ENCODE data around the gene MAN1A2.

GRCh38 chr1:117389779-117390178, 22.5 kb downstream of the MAN1A2 start:
- no peak for TF ChIP-seq EZH2 (IDR thresholded peaks at IDR 0.05; ENCODE audit: insufficient read depth, poor library complexity, severe bottlenecking)
- TF ChIP-seq EZH2phosphoT487 (IDR thresholded peaks at IDR 0.05; ENCODE audit: insufficient read depth, low read depth), result no peak
